ENCODE results near the gene FAM120B.
A peak's percentile ranks its signal among the peaks of the same experiment; 100 is the strongest.
"Not testable (repeated sequence)": the region's sequence is repeated elsewhere in the genome, so short reads cannot be mapped to it uniquely, and the experiment has no call there.

FAM120B gene

GRCh38 chr6:170317718-170318117 is 11.2 kb downstream of the FAM120B start:
- in situ Hi-C loops (cut with MboI; ENCODE audit: low pct_unique_long_range_greater_than_20kb, low sequenced_read_pairs, unreplicated experiment) = no loop called here
- no peak for TF ChIP-seq CTCF (IDR thresholded peaks at IDR 0.05; ENCODE audit: extremely low read depth, insufficient read depth, missing control alignments)
- no peak for DNase-seq (ENCODE audit: low spot score)

- in situ Hi-C loops (cut with MboI; ENCODE audit: low pct_unique_long_range_greater_than_20kb, low sequenced_read_pairs, unreplicated experiment) = no loop called here
- no peak for DNase-seq (ENCODE audit: low spot score)
- TF ChIP-seq CTCF (IDR thresholded peaks at IDR 0.05; ENCODE audit: extremely low read depth, insufficient read depth, missing control alignments) = no peak
Measured at GRCh38 chr6:170329321-170329720, 22.8 kb downstream of the FAM120B start.

- in situ Hi-C loops (cut with MboI; ENCODE audit: low pct_unique_long_range_greater_than_20kb, low sequenced_read_pairs, unreplicated experiment); DNase-seq (ENCODE audit: low spot score): not testable (repeated sequence)
Measured at GRCh38 chr6:170335199-170335598, 28.6 kb downstream of the FAM120B start.

- in situ Hi-C loops (cut with MboI; ENCODE audit: low pct_unique_long_range_greater_than_20kb, low sequenced_read_pairs, unreplicated experiment) = no loop called here
- no peak for DNase-seq (ENCODE audit: low spot score)
- no peak for TF ChIP-seq CTCF (IDR thresholded peaks at IDR 0.05; ENCODE audit: extremely low read depth, insufficient read depth, missing control alignments)
Measured at GRCh38 chr6:170344631-170345576, 38.3 kb downstream of the FAM120B start.

GRCh38 chr6:170345662-170346061 is 39.1 kb downstream of the FAM120B start:
- no peak for TF ChIP-seq CTCF (IDR thresholded peaks at IDR 0.05; ENCODE audit: extremely low read depth, insufficient read depth, missing control alignments)
- in situ Hi-C loops (cut with MboI; ENCODE audit: low pct_unique_long_range_greater_than_20kb, low sequenced_read_pairs, unreplicated experiment) = no loop called here

GRCh38 chr6:170346649-170347048 is 40.1 kb downstream of the FAM120B start:
- in situ Hi-C loops (cut with MboI; ENCODE audit: low pct_unique_long_range_greater_than_20kb, low sequenced_read_pairs, unreplicated experiment) = no loop called here
- no peak for TF ChIP-seq CTCF (IDR thresholded peaks at IDR 0.05; ENCODE audit: extremely low read depth, insufficient read depth, missing control alignments)
- DNase-seq (ENCODE audit: low spot score) = no peak

More at GRCh38 chr6:170345662-170346061, 39.1 kb downstream of the FAM120B start:
- no peak for DNase-seq (ENCODE audit: low spot score)

GRCh38 chr6:170347091-170347490 is 40.5 kb downstream of the FAM120B start:
- no peak for TF ChIP-seq CTCF (IDR thresholded peaks at IDR 0.05; ENCODE audit: extremely low read depth, insufficient read depth, missing control alignments)
- in situ Hi-C loops (cut with MboI; ENCODE audit: low pct_unique_long_range_greater_than_20kb, low sequenced_read_pairs, unreplicated experiment) = no loop called here
- DNase-seq (ENCODE audit: low spot score) = peak; percentile 55
